PFSK-1 (cell line): ENCODE measurements around the gene GORASP2.

Source experiments
- FOXP2 ChIP-seq: optimal IDR thresholded peaks from 2 replicates; pipeline ENCODE3; 2011; ENCODE audit warnings: borderline replicate concordance, control low read depth, inconsistent platforms; ENCODE audit not compliant: insufficient read depth; ENCODE audit errors: extremely low read length, extremely low read depth
- POLR2AphosphoS5 ChIP-seq: IDR thresholded peaks from 2 replicates; pipeline ENCODE4 v1.6.1; 2012; ENCODE audit warnings: low read depth, mild to moderate bottlenecking, control low read depth, low read length, moderate library complexity
- SIN3A ChIP-seq: IDR thresholded peaks from 2 replicates; pipeline ENCODE4 v1.6.1; 2012; ENCODE audit warnings: mild to moderate bottlenecking, low read length, moderate library complexity, borderline replicate concordance; ENCODE audit not compliant: insufficient read depth
- TAF1 ChIP-seq: IDR thresholded peaks from 2 replicates; pipeline ENCODE4 v1.6.1; 2012; ENCODE audit warnings: low read length, control low read depth, borderline replicate concordance; ENCODE audit not compliant: insufficient read depth
- TF ChIP-seq, protein P1 (sequence below), 2 experiments: IDR thresholded peaks; 2 replicates each; pipeline versions ENCODE4 v1.6.1 to v1.8.0; 2011 to 2012; ENCODE audit warnings: low read depth in 2 of 2, low read length in 2 of 2, control low read depth in 1 of 2, inconsistent platforms in 1 of 2, mild to moderate bottlenecking in 1 of 2, moderate library complexity in 1 of 2; ENCODE audit not compliant: insufficient read depth in 1 of 2

DNA sequence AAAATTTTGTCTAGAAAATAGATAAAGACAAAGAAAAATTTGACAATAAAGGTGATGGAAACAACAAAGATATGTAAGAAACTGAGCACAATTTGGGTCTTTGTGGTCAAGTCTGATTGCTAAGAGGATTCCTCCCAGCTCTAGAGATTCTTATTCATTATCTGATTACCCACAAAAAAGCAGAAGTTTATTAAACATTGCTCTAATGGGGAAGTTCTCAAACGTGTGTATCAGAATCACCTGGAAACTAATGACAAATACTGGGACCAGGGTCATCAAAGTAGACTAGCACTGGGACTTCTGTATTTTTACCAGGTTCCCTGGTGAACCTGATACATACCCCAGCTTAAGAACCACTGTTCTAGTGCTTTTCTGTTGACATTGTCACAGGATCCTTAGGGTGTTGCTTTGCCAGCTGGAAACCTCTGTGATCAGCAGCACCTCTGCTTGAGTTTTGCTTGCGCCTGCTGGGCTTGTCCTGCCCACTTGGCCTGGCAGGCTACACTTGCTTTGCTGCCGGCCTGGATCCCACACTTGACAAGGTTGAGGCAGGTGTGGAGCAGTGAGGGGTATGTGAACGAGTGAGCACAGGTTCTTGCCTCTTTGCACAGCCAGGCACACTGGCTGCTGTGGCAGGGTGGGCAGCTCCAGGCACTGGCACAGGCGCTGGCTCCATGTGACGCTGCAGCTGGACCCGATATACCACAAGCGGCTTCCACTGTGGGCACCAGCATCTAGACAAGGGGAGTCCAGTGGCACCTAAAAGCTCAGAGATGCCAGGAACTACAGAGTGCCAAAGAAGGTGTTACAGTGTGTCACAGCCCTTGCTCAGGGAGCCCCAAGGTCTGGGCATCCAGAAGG, 6.2 kb upstream of the GORASP2 start:
- TF ChIP-seq, protein P1, sequence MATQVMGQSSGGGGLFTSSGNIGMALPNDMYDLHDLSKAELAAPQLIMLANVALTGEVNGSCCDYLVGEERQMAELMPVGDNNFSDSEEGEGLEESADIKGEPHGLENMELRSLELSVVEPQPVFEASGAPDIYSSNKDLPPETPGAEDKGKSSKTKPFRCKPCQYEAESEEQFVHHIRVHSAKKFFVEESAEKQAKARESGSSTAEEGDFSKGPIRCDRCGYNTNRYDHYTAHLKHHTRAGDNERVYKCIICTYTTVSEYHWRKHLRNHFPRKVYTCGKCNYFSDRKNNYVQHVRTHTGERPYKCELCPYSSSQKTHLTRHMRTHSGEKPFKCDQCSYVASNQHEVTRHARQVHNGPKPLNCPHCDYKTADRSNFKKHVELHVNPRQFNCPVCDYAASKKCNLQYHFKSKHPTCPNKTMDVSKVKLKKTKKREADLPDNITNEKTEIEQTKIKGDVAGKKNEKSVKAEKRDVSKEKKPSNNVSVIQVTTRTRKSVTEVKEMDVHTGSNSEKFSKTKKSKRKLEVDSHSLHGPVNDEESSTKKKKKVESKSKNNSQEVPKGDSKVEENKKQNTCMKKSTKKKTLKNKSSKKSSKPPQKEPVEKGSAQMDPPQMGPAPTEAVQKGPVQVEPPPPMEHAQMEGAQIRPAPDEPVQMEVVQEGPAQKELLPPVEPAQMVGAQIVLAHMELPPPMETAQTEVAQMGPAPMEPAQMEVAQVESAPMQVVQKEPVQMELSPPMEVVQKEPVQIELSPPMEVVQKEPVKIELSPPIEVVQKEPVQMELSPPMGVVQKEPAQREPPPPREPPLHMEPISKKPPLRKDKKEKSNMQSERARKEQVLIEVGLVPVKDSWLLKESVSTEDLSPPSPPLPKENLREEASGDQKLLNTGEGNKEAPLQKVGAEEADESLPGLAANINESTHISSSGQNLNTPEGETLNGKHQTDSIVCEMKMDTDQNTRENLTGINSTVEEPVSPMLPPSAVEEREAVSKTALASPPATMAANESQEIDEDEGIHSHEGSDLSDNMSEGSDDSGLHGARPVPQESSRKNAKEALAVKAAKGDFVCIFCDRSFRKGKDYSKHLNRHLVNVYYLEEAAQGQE (IDR thresholded peaks at IDR 0.05; ENCODE audit: insufficient read depth in 1 of 2, low read depth in 2 of 2, low read length in 2 of 2), result no peak
- no peak for TF ChIP-seq POLR2AphosphoS5
- no peak for TF ChIP-seq TAF1
- no peak for TF ChIP-seq SIN3A
- TF ChIP-seq FOXP2, result no peak
